ENCODE measurements around the gene GFOD2. TPM values are rescaled to one million over a fixed set of nuclear protein-coding genes. Genes with fewer than 3 reads are reported as not detected.
"Not testable (repeated sequence)": the region's sequence is repeated elsewhere in the genome, so short reads cannot be mapped to it uniquely, and the experiment has no call there.

GFOD2 gene, protein sequence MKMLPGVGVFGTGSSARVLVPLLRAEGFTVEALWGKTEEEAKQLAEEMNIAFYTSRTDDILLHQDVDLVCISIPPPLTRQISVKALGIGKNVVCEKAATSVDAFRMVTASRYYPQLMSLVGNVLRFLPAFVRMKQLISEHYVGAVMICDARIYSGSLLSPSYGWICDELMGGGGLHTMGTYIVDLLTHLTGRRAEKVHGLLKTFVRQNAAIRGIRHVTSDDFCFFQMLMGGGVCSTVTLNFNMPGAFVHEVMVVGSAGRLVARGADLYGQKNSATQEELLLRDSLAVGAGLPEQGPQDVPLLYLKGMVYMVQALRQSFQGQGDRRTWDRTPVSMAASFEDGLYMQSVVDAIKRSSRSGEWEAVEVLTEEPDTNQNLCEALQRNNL
- total RNA-seq (2014; rRNA removed; shearing (Covaris generic)), result 11.7 and 18.6 TPM in 2 replicates

- peak; percentile 90 for DNase-seq (ENCODE audit: low read depth)
These were observed at the start of gene GFOD2 for GRCh38 chr16:67719048-67719777. TSS of gene GFOD2 (minus strand) at chr16:67719316. CDS start at chr16:67685715, 33,601 bp downstream.

DNA sequence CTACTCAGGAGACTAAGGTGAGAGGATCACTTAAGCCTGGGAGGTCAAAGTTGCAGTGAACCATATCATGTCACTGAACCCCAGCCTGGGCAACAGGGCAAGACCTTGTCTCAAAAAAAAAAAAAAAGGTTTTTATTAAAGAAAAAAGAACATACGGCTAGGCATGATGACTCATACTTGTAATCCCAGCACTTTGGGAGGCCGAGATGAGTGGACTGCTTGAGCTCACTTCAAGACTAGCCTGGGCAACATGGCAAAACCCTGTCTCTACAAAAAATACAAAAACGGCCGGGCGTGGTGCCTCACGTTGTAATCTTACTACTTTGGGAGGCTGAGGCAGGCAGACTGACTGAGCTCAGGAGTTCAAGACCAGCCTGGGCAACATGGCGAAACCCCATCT lies 48.8 kb upstream of the GFOD2 start:
- DNase-seq (ENCODE audit: low read depth), result peak; percentile 63

GRCh38 chr16:67766291-67766690 lies 47.2 kb upstream of the GFOD2 start:
- DNase-seq (ENCODE audit: low read depth), result no peak

GRCh38 chr16:67764158-67764667 lies 45.1 kb upstream of the GFOD2 start:
- DNase-seq (ENCODE audit: low read depth), result no peak

DNA sequence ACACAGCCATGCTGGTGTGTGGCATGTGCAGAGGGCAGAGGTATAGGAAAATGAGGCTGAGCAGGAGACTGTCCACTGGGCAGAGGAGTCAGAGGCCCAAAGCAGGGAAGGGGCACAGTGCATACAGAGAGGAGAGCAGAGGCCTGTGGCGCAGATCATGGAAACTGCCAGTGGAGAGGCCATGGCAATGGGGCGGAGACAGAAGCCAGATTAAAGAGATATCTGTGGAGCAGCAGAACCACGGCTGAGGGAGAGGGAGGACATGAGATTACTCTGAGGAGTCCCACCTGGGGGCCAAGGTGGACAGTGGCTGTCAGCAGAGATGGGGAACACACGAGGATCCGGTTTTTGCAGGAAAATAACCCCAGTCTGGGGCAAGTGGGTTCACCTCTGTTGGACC lies 44.0 kb upstream of the GFOD2 start:
- no peak for DNase-seq (ENCODE audit: low read depth)

GRCh38 chr16:67762385-67762784 lies 43.3 kb upstream of the GFOD2 start:
- DNase-seq (ENCODE audit: low read depth), result no peak

DNA sequence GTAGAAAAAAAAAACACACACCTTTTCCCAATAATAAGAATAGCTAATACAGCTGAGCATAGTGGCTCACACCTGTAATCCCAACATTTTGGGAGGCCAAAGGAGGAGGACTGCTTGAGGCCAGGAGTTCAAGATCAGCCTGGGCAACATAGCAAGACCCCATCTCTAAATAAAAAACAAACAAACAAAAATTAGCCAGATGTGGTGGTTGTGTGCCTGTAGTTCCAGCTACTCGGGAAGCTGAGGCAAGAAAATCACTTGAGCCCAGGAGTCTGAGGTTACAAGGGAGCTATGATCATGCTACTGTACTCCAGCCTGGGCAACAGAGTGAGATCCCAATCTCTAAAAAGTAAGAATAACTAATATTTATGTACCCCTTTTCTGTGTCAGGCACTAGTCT lies 42.8 kb upstream of the GFOD2 start:
- DNase-seq (ENCODE audit: low read depth), result no peak

GRCh38 chr16:67760956-67761230 lies 41.8 kb upstream of the GFOD2 start:
- DNase-seq (ENCODE audit: low read depth), result no peak

- DNase-seq (ENCODE audit: low read depth), result no peak
These were observed 41.3 kb upstream of the GFOD2 start for GRCh38 chr16:67760206-67760955.

GRCh38 chr16:67758966-67759365 lies 39.9 kb upstream of the GFOD2 start:
- no peak for DNase-seq (ENCODE audit: low read depth)

DNA sequence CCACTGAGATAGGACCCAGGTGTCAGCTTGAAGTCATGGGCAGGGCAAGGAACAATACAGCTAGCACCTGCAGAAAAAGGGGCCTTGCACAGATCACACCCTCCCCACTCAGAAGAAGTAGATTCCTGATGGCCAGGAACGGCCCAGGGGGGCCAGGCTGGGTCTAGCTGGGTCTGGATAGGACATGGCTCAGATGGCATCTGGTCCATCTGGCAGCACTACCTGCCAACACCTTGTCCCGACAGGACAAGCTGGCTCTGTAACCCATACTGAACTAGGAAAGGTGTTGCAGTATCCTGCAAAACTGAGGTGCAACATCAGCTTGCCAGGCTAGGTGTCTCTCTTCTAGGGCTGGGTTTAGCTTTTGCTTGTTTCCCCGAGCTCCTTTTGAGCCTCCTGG lies 38.9 kb upstream of the GFOD2 start:
- no peak for DNase-seq (ENCODE audit: low read depth)

- no peak for DNase-seq (ENCODE audit: low read depth)
These were observed 33.5 kb upstream of the GFOD2 start for GRCh38 chr16:67752641-67753040.

DNA sequence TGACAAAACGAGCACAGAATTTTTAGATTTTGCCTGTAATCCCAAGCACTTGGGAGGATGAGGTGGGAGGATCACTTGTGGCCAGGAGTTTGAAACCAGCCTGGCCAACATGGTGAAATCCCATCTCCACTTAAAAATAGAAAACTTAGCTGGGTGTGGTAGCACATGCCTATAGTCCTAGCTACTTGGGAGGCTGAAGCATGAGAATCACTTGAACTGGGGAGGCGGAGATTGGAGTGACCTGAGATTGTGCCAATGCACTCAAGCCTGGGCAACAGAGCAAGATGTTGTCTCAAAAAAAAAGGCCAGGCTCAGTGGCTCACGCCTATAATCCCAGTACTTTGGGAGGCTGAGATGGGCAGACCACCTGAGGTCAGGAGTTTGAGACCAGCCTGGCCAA lies 32.2 kb upstream of the GFOD2 start:
- DNase-seq (ENCODE audit: low read depth), result not testable (repeated sequence)

GRCh38 chr16:67750466-67750865 lies 31.4 kb upstream of the GFOD2 start:
- no peak for DNase-seq (ENCODE audit: low read depth)

- no peak for DNase-seq (ENCODE audit: low read depth)
These were observed 30.4 kb upstream of the GFOD2 start for GRCh38 chr16:67749436-67750078.

GRCh38 chr16:67748834-67749233 lies 29.7 kb upstream of the GFOD2 start:
- no peak for DNase-seq (ENCODE audit: low read depth)

DNA sequence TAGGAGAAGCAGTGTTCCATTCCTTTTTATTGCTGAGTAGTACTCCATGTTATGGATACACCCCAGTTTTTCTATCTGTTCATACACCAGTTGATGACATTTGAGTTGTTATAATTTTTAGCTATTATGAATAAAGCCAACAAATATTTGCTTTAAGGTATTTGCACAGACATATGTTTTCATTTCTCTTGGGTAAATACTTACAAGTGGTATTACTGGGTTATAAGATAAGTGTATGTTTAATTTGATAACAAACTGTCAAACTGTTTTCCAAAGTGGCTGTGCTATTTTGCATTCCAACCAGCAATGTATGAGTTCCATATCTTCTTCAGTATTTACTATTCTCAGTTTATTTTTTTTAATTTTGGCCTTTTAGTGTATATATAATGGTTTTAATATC lies 27.7 kb upstream of the GFOD2 start:
- no peak for DNase-seq (ENCODE audit: low read depth)

GRCh38 chr16:67741118-67741517 lies 22.0 kb upstream of the GFOD2 start:
- no peak for DNase-seq (ENCODE audit: low read depth)

GRCh38 chr16:67740391-67740790 lies 21.3 kb upstream of the GFOD2 start:
- no peak for DNase-seq (ENCODE audit: low read depth)

DNA sequence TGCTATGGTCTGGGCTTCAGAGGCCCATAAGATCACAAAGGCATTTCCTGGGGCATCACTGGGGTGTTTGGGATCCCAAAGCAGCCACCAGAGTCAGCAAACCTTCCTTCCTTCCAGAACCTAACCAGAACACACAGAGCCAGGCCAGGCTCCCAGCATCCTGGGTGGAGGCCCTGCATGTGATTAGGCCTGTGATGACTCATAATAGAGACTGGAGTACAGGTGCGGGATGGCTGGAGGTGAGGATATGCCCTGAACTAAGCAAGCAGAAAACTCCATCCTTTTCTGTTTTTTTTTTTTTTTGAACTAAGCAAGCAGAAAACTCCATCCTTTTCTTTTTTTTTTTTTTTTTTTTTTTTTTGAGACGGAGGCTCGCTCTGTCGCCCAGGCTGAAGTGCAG lies 17.7 kb upstream of the GFOD2 start:
- peak; percentile 9 for DNase-seq (ENCODE audit: low read depth)

DNA sequence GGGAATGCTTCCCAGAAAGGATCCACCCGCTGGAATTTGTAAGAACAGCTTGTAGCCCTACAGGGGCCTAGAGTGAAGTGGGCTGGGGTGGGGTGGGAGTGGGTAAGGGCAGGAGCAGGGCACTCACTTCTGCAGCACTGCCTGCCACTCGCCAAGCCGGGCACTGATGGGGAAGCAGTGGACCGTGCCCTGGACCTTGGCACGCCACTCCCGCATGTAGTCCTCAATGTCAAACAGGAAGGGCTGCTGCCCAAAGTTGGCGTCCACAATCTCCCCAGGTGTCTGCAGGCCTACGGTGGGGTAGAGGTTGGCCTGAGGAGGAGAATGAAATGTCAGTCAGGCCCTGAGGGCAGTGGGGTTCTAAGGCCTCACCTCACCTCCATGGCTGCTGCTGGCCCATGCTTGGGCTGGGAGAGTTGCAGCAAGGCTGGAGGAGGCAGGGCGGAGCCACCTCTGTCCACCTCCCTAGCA lies 15.7 kb upstream of the GFOD2 start:
- DNase-seq (ENCODE audit: low read depth), result no peak

Data from M059J (cell line).